NCI-H2107 treated with DMSO at 0.1 percent for 48 hours (cell line): ENCODE data around the gene MTHFD1L.

Experiments used
- DNase-seq: peaks from one replicate; lab custom pipeline; 2025; ENCODE audit not compliant: unreplicated experiment; lab: John Stamatoyannopoulos, UW

MTHFD1L gene

DNA sequence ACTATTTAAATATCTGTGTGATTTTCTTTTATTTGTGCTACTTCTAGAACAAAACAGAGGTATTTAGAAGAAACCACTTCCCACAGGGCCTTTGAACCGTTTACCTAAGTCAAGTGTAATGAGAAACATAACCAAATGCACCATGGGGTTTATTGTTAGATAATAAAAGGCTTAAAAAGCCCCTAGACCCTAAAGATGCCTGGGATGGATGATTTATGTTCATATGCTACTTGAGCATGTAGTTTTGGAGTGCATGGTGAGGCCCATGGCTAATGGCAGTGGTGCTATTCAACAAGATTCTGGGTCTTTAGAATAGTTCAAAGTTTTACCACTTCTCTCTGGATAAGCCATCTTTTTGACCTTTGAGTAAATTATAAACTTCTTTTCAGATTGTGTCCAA lies 65.9 kb downstream of the MTHFD1L start:
- DNase-seq, result no peak

GRCh38 chr6:150932996-150933395 lies 67.5 kb downstream of the MTHFD1L start:
- DNase-seq, result no peak

DNA sequence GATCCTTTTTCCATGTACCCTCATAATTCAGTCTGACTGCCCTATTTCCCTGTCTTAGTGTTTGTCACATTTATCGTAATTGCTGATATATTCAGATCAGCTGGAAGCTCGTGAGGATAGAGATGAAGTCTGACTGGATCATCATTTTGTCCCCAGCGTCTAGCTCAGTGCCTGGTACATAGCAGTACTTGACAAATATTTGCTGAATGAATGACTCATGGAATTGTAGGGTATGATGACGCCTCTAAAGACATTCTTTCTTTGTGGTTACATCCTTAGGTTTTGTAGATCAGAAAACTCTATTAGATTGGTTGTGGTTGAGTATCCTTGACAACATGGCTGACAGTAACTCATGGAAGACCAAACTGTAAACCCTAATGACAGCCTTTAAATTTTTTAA lies 68.9 kb downstream of the MTHFD1L start:
- no peak for DNase-seq

- no peak for DNase-seq
These were observed 70.6 kb downstream of the MTHFD1L start for GRCh38 chr6:150936021-150936555.

DNA sequence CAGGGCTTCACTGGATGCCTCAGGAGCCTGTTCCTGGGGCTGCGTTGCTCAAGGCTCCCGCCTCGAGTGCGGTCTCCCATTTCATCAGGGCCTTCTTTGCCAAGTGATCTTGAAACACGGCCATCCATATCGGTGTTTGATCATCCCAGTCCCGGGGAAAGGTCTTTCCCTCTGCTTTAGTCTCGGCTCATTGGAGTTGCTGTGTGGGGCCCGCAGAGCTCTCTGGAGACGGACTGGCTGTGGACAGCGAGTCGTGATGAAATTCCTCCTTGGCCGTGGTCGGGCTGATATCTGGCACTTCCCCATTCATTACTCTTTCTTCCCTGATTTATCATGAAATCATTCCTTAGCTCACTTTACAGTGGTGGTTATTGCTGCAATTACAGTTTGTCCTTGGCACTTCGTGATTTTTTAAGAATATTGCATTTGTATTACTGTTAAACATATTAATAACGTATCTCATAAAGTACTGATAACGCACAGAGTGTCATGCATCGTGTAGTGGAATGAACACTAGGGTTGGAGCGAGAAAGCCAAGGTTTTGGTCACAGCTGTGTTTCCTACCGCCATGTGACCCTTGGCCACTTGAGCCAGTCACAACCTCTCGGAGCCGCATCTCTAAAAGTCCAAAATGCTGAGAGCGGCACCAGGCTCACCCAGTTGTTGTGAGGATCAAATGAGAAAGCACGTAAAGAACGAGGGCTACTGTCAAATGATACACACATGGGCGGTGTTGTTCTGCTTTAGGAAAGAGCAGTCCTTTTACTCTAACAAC lies 71.8 kb downstream of the MTHFD1L start:
- DNase-seq, result no peak

DNA sequence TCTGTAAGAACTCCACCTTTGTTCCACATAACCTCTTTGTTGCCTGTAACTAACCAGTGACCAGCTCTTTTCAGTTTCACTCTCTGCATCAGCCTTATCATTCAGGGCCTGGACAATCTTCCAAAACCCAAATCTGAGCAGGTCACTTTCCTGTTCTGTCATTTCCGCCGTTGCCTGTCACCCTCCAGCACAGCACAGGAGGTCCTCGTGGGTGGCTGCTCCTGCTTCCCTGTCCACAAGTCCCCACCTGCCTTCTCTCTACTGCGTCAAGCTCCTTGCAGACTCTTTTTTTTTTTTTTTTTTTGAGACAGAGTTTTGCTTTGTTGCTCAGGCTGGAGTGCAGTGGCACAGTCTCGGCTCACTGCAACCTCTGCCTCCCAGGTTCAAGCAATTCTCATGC lies 73.9 kb downstream of the MTHFD1L start:
- no peak for DNase-seq

GRCh38 chr6:150940941-150941340 lies 75.4 kb downstream of the MTHFD1L start:
- no peak for DNase-seq

DNA sequence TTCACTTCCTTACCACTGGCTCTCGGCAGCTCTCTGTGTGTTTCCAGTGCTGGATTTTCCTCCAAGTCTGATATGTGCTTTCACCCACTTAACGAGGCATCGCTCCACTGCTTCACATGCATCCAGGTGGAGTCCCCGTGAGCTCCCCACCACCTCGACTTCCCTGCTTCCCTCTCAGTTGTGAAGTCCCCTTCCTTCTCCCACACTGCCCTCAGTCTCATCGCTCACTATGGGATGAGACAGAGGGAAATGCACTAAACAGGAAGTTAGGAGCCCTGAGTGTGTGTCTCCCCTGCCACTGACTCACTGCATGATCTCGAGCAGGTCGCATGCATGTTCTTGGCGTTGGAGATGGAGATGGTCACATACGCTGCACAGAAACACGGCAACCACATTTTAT lies 84.0 kb downstream of the MTHFD1L start:
- DNase-seq, result no peak

DNA sequence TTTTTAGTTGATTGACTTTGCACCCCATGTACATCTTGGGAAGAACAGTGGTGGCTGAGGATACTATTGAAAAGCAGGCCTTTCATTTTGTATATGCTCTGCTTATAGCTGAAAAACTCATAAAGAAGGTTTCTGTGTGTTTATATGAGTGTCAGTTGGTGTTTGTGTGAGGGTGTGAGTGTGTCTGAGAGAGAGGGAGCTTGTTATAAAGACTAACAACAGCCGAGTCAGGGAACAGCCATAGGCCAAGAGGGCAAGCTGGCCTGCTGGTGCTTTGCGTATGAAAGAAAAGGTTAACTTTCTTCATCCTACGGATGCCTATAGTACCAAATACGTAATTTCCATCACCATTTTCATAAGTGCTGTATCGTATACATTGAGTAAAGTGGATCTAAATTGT lies 88.3 kb downstream of the MTHFD1L start:
- no peak for DNase-seq

DNA sequence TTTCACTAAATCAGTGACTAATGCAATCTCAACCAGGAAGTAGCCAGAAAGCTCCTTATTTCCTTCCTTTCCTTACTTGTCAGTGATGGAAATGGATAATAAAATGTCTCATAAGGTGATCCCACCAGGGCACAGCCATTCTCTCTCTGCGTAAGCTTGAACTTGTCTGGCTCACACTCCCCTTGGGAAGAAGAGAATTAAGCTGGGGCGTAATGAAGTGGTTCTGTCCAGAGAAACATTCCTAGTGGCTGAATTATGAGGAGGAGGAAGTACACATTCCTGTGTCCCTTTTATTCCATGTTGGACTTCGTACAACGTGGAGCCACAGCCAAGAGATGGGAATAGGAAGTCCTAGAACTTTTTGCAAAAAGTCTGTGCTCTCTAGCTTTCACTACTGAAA lies 93.7 kb downstream of the MTHFD1L start:
- no peak for DNase-seq

DNA sequence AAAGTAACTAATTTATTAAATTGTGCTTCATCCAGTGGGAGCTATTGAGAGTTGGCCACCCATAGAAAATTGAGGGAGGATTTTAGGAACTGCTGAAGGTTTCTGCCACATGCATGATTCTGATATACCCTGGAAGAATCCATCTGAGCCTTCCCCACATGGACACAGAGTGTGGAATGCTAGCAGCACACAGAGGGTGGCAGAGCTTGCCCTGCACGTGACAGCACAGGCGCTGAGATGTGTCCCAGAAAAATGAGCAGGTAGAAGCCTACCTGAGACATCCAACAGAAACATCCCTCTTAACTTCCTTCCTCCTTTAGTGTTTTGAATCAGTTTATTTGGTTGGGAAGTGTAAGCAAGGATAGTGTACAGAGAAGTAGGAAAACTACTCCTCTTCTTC lies 96.9 kb downstream of the MTHFD1L start:
- no peak for DNase-seq

DNA sequence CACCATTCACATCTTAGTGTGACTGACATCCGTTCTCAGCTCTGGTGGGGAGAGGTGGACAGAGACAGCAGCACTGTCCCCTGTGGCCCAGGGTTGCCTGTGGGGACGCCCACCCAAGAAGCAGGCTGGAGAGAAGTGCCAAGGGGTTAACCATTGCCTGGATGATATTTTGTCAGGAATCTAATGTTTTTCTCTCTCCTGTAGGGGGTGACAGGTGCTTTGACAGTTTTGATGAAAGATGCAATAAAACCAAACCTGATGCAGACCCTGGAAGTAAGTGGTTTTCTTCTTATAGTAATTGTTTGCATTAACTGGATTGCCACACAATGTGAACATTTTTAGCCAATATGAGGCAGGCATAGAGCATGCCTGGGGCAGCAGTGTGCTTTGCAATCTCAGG lies 99.3 kb downstream of the MTHFD1L start:
- no peak for DNase-seq

DNA sequence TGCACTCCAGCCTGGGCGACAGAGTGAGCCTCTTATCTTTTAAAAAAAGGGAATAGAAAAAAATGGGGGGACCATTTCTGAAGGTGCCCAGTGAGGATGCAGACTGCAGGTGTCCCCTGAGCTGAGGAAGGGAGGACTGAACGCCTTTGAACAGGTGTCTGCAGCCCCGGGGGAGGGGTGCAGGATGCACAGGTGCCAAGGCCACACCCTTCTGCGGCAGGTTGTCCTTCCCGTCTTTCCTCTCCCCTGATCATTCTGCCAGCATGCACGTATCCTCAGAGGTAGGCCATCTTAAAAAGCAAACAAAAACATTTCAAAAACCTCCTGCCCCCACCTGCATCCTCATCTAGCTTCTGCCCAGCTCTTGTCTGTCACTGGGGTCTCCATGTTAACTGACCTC lies 101.3 kb downstream of the MTHFD1L start:
- DNase-seq, result no peak

DNA sequence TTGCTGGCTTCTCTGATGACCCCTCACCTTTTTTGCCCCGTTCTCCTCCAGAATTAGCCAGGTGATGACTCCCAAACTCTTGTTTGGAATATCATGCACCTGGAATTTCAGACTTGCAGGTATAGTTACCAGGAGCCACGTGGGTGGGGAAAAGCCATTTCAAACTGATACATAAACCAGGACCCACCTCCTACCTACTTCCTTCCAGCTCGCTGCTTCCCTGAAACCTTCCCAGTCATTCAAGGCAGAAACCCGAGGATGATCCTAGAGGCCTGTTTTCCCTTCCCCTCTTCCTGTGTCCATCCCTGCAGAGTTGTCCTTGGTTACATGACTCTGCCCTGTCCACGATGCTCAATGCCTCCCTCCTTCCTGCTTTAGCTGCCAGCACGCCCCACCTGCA lies 101.9 kb downstream of the MTHFD1L start:
- no peak for DNase-seq

DNA sequence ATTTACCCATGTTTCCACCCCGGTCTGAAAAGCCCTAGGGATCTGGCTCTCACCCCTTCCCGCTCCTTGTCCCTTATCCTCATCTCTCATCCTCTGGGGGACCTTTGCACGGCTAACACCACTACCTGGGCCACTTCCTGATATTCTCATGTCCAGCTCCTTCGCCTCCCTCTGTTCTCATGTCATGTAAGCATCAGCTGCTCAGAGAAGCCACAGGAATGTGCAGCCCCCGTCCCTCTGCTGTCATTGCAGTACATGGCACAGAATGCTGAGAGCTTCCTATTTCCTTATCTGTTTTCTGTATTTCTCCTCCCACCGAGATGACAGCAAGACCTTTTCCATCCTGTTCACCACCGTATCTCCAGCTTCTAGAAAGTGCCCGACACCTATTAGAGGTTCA lies 102.4 kb downstream of the MTHFD1L start:
- no peak for DNase-seq

DNA sequence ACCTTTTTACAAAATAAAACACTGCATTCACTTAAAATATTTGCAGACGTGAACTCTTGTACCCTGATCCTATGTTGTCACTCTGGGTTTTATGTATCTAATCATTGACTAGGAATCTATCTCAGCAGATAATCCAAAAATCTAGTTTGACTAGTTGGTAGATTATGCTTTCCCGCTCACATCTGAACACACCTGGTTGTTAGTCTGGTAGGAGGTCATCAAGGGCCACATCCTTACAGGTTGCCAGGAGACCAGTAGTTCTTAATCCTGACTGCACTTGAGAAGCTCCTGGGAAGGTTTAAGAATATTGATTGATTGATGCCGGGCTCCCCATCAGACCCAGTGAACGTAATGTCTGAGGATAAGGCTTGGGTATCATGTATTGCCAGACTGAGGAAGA lies 104.4 kb downstream of the MTHFD1L start:
- DNase-seq, result no peak

DNA sequence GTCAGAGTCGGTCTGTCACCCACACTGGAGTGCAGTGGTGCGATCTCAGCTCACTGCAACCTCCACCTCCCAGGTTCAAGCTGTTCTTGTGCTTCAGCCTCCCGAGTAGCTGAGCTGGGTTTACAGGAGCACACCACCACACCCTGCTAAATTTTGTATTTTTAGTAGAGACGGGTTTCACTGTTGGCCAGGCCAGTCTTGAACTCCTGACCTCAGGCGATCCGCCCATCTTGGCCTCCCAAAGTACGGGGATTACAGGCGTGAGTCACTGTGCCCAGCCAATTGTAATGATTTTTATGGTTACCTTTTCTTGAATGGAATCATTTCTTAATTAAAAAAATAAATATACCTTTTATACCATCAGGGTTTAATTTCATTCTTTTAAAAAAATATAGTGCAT lies 105.7 kb downstream of the MTHFD1L start:
- DNase-seq, result no peak

DNA sequence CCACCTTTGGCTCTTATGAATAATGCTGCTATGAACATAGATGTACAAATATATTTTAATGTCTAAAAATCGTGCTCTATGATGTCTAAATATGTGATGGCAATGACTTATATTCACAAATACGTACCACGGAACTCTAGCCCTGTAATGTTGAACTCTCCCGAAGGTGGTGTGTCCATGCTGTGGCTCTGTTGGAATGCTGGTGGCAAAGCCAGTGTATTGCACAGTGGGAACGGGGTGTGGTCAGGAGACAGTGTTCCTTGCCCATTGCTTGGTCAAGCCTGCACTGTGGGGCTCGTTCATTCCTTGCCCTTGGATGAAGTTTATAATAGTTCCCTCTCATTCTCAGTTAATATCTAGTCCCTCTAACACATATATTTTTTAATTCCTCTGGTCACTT lies 109.6 kb downstream of the MTHFD1L start:
- no peak for DNase-seq

GRCh38 chr6:150977281-150977680 lies 111.8 kb downstream of the MTHFD1L start:
- DNase-seq, result no peak

GRCh38 chr6:150978624-150979023 lies 113.1 kb downstream of the MTHFD1L start:
- DNase-seq, result no peak

GRCh38 chr6:150979826-150980350 lies 114.4 kb downstream of the MTHFD1L start:
- DNase-seq, result no peak

- DNase-seq, result no peak
These were observed 115.6 kb downstream of the MTHFD1L start for GRCh38 chr6:150981095-150981494.

GRCh38 chr6:150981669-150982068 lies 116.2 kb downstream of the MTHFD1L start:
- DNase-seq, result no peak
